Hematopoietic multipotent progenitor cell (in vitro differentiated cells): ENCODE data around the gene RNPEP. TPM values are rescaled to one million over a fixed set of nuclear protein-coding genes. Genes with fewer than 3 reads are reported as not detected.
"Not testable (repeated sequence)": the region's sequence is repeated elsewhere in the genome, so short reads cannot be mapped to it uniquely, and the experiment has no call there.

Source experiments
- DNase-seq, 3 donors: peaks; one replicate each; pipeline ENCODE4 v3.0.0-alpha.2; 2011 to 2015; ENCODE audit warnings: low read depth in 2 of 3, low spot score in 2 of 3
- small RNA-seq: library from RNA; depleted of rRNA; stranded (forward); fragments of <200 nt; gene quantifications from one replicate; pipeline ENCODE3, GENCODE V24; 2012
- total RNA-seq: library from RNA; depleted of rRNA; stranded (reverse); fragments of >200 nt; gene quantifications from one replicate; pipeline ENCODE4 v1.2.3, GENCODE V29; 2012

The RNPEP gene
- total RNA-seq, 1 donor = 23.2 TPM

DNA sequence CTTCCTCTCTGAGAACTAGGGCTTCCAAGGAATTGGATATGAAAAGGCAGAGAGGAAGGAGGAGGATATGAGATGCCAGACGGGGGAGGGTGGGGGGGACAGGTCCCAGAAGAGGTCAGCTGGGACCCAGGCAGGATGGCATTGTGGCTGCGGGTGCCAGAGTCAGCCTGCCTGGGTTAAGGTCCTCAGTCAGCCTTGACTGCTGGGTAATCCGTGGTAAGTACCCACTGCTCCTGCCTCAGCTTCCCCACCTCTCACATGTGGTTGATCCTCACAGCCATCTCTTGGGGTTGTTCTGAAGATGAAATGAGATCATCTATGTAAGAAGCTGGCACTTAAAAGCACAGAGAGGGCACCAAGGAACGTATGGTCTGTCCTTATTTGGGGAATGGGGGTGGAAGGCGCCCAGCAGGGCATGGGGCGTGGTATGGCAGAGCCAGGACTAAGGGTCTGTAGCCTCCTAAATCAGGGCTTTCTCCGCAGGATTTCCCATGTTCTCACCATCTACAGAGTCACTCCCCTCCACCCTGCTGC is 51.8 kb downstream of the RNPEP start:
- no peak for DNase-seq

DNA sequence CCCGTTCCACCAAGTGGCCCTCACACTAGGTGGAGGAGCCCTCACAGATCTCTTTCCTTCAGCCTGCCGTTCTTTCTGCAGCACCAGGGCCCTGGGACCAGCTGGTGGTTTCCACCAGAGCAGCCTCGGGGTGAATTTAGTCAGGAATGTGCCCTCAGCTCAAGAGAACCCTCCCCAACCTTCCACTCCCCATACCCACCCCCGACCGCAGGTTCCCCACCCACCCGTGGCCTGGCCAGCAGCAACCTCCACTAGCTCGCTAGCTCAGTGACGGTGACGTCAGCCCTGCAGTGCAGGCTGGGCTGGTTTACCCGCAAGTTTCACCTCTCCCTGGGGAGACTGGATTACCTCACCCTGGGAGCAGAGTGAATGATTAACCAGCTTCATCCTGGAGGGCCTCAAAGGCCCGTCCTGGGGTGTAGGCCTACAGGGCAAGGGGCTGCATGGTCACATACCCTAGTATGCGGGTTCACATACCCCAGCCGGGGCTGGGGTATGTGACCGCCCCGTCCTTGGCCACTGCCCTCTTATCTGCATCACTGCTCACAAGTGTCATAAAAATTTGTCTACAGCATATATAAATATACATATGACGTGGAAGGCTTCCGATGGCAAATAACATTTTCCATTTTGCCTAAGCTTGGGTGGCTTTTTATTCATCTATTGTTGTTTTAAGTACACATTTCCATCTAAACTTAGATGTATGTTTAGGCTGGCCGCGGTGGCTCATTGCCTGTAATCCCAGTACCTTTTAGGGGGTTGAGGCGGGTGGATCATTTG is 52.4 kb downstream of the RNPEP start:
- DNase-seq = no peak

DNA sequence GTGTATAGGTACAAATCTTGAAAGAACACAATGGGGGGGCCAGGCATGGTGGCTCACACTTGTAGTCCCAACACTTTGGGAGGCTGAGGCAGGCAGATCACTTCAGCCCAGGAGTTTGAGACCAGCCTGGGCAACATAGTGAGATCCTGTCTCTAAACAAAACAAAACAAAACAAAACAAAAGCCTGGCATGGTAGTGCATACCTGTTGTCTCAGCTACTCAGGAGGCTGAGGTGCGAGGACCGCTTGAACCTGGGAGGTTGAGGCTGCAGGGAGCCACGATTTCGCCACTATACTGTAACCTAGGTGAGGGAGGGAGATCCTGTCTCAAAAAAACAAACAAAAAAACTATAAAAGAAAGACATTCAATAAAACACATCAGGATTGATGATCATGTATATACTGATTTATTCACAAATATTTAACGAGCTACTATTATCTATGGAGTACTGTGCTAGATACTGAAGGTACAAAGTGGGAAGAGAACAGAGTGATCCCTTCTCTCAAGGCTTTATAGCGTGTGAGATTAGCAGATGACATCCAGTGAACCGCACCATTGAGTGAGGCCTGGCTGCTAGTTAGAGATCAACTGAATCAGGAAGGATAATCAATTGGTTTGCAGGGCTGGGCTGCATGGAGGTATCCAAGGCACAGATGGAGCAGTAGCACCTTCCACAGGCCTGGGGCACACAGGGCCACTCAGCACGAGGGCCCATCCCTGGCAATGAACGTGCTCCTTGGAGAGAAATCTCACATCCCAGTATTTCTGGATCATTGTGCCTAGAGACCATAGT is 54.3 kb downstream of the RNPEP start:
- no peak for DNase-seq

DNA sequence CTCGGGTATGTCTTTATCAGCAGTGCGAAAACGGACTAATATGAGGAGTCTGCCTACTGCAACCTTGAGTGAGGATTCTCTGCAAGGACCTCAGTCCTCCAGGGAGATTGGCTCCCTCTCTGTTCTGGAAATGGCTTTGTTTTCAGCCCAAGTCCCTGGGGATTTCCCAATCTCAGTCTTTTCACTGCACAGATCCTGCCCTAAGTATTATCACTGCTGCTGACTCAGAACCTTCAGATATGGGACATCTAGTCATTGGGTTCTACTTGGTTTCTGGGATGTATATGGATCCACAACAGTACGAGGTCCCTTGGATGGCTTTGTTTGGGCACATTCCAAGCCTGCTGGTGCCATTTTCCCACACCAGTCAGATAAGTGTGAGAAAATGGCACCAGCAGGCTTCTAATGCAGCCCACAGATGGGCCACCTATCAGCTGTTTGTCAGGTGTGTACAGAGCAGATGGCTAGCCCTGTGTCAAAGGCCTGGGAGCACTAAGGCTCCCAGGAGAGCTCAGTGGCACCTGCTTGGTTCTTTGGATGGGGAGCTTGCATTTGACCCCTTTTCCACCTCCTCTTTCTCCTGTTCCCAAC is 55.4 kb downstream of the RNPEP start:
- DNase-seq = no peak

DNA sequence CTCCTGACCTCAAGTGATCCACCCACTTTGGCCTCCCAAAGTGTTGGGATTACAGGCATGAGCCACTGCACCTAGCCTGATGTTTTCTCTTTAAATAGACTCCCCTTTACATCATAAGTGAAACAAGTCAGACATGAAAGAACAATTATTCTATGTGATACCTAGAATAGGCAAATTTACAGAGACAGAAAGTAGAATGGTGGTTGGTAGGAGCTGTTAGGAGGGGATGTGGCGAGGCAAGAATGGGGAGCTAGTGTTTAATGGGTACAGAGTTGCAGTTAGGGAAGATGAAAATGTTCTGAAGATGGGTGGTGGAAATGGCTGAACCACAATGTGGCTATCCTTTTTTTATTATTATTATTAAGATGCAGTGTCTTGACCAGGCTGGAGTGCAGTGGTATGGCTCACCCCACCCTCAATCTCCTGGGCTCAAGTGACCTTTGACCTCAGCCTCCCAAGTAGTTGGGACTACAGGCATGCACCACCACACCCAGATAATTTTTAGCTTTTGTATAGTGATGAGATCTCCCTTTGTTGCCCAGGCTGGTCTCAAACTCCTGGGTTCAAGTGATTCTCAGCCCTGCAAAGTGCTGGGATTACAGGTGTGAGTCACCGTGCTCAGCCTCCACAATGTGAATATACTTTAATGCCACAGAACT is 56.4 kb downstream of the RNPEP start:
- DNase-seq = no peak

DNA sequence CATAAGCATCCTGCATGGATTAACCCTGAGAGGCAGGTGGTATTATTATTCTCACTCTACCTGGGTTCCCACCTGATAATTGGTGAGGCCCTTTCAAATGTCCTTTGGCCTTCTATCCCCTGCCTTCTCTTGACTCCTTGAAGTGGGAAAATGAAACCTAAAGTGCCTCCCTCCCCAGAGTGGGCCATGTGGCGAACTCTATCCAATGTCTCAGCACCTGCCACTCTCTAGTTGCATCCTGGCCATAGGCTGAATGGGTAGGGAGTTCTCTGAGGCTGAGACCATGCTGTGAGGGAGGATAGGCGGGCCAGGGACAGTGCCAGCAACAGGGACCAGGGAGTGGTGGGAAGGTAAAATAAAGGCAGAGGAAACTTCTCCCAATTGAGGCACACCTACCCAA is 63.3 kb downstream of the RNPEP start:
- DNase-seq = no peak

DNA sequence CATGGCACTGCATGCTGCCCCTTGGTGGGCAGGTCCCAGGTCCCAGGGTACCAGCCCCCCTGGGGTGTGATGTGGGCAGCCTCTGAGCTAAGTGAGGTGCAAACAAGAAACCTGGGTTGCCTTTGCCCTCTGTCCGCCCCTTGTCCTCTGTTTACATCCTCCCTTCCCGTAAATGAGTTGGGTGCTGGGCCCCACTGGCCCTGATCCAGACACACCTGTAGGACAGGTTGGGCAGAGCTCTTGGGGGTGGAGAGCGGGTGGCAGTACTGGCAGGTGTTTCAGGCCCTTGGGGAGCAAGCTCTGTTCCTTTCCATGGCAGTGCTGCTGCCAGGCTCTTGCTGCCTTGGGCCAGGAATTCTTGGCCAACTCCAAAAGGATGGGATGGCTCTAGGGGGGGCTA is 63.8 kb downstream of the RNPEP start:
- DNase-seq = no peak

DNA sequence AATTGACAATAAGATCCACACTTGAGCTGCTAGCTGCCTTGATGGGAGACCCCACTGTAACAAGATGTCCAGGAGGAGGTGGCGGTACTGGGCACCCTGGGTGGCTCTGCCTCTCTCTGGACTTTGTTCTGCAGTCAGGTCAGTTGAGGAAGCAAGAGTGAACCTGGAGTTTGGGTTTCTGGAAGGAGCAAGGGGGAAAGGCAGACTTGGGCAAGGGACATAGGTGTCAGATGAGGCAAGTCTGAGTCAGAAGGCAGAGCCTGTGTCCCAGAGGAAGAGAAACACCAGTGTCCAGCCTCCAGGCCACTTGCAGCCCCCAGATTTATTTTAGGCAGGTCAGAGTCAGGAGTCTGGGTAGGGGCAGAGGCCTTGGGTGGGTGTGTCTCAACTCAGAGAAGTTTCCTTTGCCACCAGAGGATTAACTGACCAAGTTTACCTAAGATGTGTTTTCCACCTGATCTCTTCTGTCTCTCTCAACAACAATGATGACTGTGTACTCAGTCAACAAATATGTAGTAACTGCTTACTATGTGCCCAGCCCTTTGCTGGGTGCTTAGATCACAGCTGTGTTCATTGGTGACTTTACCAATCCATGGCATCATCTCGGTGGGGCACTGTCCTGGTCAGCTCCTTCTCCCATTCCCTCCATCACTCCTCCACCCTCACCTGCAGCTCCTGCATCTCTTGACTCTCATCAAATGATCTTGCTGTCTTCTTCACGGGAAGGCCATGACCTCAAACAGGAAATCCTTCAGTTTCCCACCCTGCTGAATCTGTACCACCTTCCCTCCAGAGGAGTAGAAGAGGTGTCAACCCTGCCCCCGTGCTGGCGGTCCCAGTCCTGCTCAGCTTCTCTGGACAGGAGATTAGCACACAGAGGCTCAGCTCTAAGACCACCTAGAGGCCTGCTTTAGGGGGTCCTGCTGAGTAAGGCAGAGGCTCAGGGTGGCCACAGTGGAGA is 64.6 kb downstream of the RNPEP start:
- DNase-seq = no peak

DNA sequence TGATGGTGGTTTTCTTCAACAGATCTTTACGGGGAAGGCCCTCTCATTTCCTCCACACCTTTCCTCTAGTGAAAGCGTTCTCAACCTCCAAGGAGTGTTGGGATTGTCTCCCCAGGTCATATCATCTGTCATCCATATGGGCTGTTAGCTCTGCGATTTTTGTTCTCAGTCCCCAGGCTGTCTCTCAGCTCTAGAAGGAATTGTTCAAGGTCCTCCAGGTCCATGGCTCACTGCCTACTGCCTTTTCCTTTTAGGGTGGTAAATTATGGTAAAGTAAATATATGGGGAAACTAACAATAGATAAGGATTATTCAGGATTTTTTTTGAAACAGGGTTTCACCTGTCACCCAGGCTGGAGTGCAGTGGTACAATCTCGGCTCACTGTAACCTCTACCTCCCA is 65.5 kb downstream of the RNPEP start:
- DNase-seq = no peak

DNA sequence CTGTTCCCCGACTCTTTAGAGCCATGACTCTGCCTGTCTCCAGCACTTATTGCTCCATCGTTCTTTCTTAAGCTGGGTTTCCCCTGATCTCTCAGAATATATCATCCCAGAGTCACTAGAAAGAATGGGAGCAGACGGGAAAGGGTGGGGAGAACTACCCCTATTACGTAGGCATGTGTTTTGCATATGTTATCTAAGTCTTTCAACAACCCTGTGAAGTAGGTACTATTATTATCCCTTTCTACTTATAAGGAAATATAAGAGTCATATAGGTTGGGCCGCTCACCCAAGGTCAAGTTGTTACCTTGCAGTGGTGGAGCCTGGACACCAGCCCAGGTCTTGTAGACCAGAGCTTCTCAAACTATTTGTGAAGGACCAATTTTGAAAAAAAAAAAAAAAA is 66.7 kb downstream of the RNPEP start:
- no peak for DNase-seq

DNA sequence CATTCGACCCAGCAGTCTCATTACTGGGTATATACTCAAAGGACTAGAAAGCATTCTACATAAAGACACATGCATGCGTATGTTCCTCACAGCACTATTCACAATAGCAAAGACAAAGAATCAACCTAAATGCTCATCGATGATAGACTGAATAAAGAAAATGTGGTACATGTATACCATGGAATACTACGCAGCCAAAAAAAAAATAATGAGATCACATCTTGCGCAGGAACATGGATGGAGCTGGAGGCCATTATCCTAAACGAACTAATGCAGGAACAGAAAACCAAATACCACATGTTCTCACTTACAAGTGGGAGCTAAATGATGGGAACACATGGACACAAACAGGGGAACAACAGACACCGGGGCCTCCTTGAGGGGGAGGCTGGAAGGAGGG is 71.6 kb downstream of the RNPEP start:
- no peak for DNase-seq

DNA sequence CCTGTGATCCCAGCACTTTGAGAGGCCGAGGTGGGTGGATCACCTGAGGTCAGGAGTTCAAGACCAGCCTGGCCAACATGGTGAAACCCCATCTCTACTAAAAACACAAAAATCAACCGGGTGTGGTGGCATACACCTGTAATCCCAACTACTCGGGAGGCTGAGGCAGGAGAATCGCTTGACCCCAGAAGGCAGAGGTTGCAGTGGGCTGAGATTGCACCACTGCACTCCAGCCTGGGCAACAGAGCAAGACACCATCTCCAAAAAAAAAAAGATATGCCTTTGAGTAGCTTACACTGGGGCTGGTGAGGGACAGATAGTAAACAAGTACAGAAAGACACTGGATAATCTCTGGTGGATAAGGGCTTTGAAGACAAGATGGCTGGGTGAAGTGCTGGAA is 72.2 kb downstream of the RNPEP start:
- DNase-seq = not testable (repeated sequence)

Small RNA genes within 50 kb of the gene (small RNA-seq; reads per million reads assigned to genes)
- gene AL691482.1 (not detected), gene AL691482.2 (not detected), gene MIR6740 (not detected), gene RF00156 (not detected)

Other genes with a start within 250 kb of the RNPEP start
- gene IPO9, start 153.5 kb upstream of the RNPEP start, total RNA-seq = 15.3 TPM
- gene SHISA4, start 93.8 kb upstream of the RNPEP start, total RNA-seq = 0.81 TPM
- gene LMOD1, start 36.1 kb upstream of the RNPEP start, total RNA-seq = not detected
- 11.6 TPM for gene TIMM17A, start 27.1 kb upstream of the RNPEP start, total RNA-seq
- 1.3 TPM for gene ELF3, start 27.9 kb downstream of the RNPEP start, total RNA-seq
- under 0.01 TPM for gene GPR37L1, start 140.3 kb downstream of the RNPEP start, total RNA-seq
- 37.7 TPM for gene ARL8A, start 162.1 kb downstream of the RNPEP start, total RNA-seq
- 167 TPM for gene PTPN7, start 178.0 kb downstream of the RNPEP start, total RNA-seq
- 0.54 TPM for gene LGR6, start 211.2 kb downstream of the RNPEP start, total RNA-seq